HG03196 (cell line): Measurements from ENCODE around the gene PQBP1.

Experiments
- ATAC-seq: cut with Tn5 transposase; IDR thresholded peaks from one replicate; pipeline ENCODE4 v1.9.1; 2021; ENCODE audit not compliant: unreplicated experiment

Gene PQBP1

DNA sequence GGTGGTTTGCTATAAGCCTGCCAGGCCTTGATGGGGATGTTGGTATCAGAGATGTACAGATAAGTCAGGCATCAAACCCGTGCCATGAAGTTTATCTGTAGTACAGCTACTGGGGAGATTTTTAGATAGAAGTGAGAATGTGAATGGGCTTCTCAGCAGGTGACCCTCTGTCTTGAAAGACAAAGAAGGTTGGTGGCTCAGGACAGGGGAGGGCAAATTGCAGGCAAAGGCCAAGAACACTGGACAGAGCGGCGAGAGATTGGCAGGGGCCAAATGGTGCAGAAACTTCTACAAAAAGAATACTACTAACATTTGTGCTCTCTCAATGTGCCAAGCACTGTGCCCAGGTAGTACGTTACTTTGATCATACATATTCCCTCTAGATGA, 23.0 kb downstream of the PQBP1 start:
- no peak for ATAC-seq

DNA sequence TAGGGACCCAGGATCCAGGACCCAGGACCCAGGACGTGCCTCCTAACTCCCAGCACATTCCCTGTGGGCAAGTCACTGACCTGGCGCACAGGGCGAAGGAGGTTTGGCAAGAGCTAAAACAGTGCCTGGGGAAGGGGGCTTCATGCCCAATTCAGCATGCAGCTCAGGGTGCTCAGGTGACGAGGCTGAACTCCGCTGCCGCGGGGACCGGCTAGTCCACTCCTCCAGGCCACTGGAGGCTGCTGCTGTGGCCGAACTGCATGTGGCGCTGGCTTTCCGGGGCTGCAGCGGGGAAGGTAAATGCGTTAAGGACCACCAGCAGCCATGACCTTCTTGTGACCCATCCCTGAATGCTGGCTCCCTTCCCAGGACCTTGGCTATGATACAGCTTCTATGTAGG, 26.0 kb downstream of the PQBP1 start:
- ATAC-seq = no peak

- ATAC-seq = no peak
These were observed 26.5 kb downstream of the PQBP1 start for GRCh38 chrX:48924270-48924669.

- no peak for ATAC-seq
These were observed 29.4 kb downstream of the PQBP1 start for GRCh38 chrX:48927123-48927522.

GRCh38 chrX:48927736-48928382, 30.1 kb downstream of the PQBP1 start:
- no peak for ATAC-seq

GRCh38 chrX:48933757-48934156, 36.0 kb downstream of the PQBP1 start:
- no peak for ATAC-seq

- no peak for ATAC-seq
These were observed 37.0 kb downstream of the PQBP1 start for GRCh38 chrX:48934581-48935300.

DNA sequence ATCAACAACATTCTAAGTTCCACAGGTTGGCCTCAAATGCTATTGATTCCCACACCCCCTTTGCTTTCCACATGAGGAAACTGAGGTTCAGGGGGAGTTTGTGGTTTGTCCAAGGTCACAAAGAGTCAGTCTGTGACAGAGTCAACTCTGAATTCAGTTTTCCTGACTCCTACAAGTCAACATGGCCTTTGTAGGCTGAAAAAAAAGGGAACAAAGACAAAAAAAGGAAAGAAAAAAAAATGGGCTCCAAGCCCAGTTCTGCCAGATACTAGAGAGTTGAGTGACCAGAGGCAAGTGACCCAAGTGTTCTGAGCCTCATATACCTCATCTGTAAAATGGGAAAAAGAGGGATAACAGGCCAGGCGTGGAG, 37.6 kb downstream of the PQBP1 start:
- ATAC-seq = no peak

- ATAC-seq = peak; percentile 8
These were observed 38.8 kb downstream of the PQBP1 start for GRCh38 chrX:48936429-48937053.

- peak; percentile 48 for ATAC-seq
These were observed 39.6 kb downstream of the PQBP1 start for GRCh38 chrX:48937054-48937907.

- peak; percentile 49 for ATAC-seq
These were observed 41.1 kb downstream of the PQBP1 start for GRCh38 chrX:48938721-48939425.

DNA sequence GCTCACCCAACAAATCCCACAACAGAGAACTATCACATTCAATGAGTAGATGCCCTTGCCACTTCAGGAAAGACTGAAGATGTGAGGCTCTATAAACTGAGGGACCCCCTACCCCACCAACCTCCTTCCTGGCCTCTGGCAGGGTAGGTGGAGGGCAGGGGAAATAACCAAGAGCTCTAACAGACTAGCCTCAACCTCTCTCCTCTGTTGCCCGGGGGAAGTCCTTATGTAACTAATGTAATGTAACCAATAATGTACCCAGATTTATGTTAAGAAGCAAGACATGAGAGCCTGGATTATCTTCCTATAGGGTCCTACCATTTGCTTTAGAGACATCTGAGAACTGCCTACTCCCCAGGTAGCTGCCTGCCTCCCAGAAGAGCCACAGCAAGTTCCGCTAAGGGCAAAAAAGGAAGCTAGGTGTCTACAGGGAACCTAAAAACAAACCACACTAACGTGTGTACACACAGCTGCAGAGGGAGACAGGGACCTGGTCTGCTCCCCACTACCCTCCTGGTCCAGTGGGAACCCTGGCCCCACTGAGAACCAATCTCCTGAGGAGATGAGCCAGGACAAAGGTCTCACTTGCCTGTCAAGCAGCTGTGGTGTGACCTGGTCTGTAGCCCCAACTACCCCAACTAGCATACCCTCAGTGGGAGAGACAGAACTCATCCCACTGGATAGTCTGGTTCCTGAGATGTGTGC, 41.9 kb downstream of the PQBP1 start:
- no peak for ATAC-seq

- ATAC-seq = no peak
These were observed 42.8 kb downstream of the PQBP1 start for GRCh38 chrX:48940404-48940955.

DNA sequence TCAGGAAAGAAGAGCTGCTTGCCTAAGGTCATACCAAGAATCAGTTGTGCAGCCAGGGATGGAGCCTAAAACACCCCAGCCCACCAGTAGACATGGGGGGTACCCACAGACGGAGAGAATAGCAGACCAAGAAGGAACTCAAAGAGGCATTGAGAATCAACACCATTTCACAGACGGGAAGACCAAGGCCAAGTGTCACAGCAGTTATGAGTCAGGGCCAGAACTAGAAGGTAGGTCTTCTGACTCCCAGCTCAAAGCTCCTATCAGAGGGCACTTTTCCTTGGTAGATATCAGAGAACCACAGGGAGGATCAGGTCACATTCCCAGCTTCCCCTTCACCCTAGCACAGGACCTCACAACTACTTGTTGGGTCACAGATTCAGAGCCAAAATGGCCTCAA, 45.2 kb downstream of the PQBP1 start:
- ATAC-seq = no peak

- ATAC-seq = no peak
These were observed 48.0 kb downstream of the PQBP1 start for GRCh38 chrX:48945517-48946348.

GRCh38 chrX:48948589-48948988, 50.9 kb downstream of the PQBP1 start:
- no peak for ATAC-seq
